Left colon (tissue), 2 donors: ENCODE data around the gene RABGGTA. TPM values are rescaled to one million over a fixed set of nuclear protein-coding genes. Genes with fewer than 3 reads are reported as not detected.
"Not testable (repeated sequence)": the region's sequence is repeated elsewhere in the genome, so short reads cannot be mapped to it uniquely, and the experiment has no call there.

Experiments used
- ATAC-seq: fragments of 200-7000 bp; cut with Tn5 transposase; one replicate; pipeline ENCODE4 v1.9.1; 2020; ENCODE audit warnings: mild to moderate bottlenecking, moderate library complexity
- DNase-seq, 2 donors: peaks; one replicate each; pipeline ENCODE4 v3.0.0-alpha.2; 2020
- intact Hi-C, 2 donors: fragments of 100-400 bp; cut with DNase I in 1 of 2; cut with micrococcal nuclease in 1 of 2; formaldehyde crosslinking; loops; one replicate each; pipeline versions ENCODE4 v1.11.2 to v1.14.0; 2022; cut with DNase I, micrococcal nuclease
- total RNA-seq, 2 donors: library from RNA; stranded (reverse); fragmentation: NEBNext Ultra II Directional; extraction: Animal tissue kit (Norgen Biotek cat#: 25700); gene quantifications; one replicate each; pipeline ENCODE4 v1.2.1, GENCODE V29; 2021
- donor health status: DM: no; HTN: no; CAD: no.
- donor health status: DM: yes; HTN: yes; CAD: no.

Gene RABGGTA
- total RNA-seq, 2 donors from 2014 or later: 35.0 to 41.8 TPM

- no peak for DNase-seq
- intact Hi-C loops: no loop called here
- ATAC-seq: no peak
Measured at GRCh38 chr14:24234095-24235005, 37.0 kb downstream of the RABGGTA start.

DNA sequence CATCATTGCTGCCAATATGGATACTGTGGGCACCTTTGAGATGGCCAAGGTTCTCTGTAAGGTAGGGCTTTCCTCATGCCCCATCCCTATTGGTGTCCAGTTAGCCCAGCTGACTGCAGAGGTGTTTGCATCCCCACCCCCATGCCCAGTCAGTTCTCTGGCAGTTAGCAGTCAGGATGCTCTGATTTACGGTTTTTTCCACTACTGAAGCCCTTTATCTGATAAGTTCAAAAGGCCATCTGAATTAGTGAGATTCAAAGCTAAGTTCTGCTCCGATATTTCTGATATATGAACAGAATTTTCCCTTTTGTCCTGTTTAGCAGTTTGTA, 37.9 kb downstream of the RABGGTA start:
- ATAC-seq (no peak), DNase-seq (peak in 1 of 2 donors; percentile 5)
- intact Hi-C loops: no loop called here

- DNase-seq (no peak), ATAC-seq (peak; percentile 42)
- intact Hi-C loops: no loop called here
Measured at GRCh38 chr14:24232645-24233537, 38.5 kb downstream of the RABGGTA start, which contains the start of gene GMPR2. Gene GMPR2, plus strand, starts transcription at chr14:24232929. Its CDS starts 325 bp downstream, at chr14:24233254.

GRCh38 chr14:24232121-24232644, 39.2 kb downstream of the RABGGTA start, which contains the start of gene NEDD8:
Gene NEDD8, minus strand, starts transcription at chr14:24232367. Its CDS starts 100 bp downstream, at chr14:24232267.
- intact Hi-C loops: no loop called here
- ATAC-seq: peak; percentile 86
- DNase-seq: peak; percentile 92 to 93

DNA sequence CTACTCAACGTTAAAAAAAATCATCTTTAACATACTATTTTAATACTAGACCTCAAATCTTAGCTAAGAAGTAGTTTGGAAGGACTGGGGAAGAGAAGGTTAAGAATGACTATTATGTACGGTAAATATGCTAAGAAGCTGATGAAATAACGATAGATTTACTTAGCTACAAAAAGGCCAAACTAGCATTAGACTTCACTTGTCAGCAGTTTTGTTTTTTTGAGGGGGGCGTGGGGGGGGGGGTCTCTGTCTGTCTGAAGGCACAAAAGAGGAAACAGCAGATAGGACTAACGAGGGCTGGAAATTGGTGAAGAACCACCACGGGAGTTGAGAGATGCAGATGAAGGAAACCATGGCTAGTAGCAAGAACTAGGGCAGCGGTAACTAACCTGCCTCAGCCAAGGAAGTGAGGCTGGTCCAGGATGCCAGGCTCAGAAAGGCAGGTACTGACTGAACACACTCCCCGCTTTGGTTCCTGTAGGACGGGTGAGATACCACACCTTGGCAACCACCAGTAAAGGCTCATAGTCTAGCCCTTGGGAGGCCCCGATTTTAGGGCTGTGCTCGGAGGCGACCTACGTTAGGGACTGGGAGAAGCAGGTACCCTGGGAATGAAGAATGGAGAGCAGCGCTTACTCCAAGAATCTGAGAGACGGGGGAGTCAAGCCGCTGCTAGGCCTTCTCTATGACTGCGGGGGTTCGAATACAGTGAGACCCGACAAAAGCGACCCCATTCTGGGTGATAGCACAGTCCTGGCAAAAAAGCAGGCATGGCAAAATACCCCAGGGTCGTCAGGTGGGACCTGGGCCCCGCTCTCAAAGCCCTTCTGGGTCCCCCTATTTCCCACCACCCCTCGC, 39.9 kb downstream of the RABGGTA start:
- ATAC-seq (peak; percentile 47), DNase-seq (no peak)
- intact Hi-C loops: no loop called here

GRCh38 chr14:24228902-24229301, 42.5 kb downstream of the RABGGTA start:
- intact Hi-C loops: no loop called here
- DNase-seq (no peak), ATAC-seq (no peak)

GRCh38 chr14:24226473-24226872, 44.9 kb downstream of the RABGGTA start:
- DNase-seq (no peak), ATAC-seq (no peak)
- intact Hi-C loops: no loop called here

GRCh38 chr14:24224618-24225071, 46.8 kb downstream of the RABGGTA start:
- ATAC-seq (no peak), DNase-seq (no peak)
- intact Hi-C loops: no loop called here

DNA sequence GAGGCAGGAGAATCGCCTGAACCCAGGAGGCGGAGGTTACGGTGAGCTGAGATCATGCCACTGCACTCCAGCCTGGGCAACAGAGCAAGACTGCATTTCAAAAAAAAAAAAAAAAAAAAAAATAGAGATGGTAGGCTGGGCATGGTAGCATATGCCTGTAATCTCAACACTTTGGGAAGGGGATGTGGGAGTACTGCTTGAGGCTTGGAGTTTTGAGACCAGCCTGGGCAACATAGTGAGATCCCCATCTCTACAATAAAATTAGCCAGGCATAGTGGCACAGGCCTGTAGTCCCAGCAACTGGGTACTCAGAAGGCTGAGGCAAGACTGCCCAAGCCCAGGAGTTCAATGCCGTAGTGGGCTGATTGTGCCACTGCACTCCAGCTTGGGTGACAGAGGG, 48.4 kb downstream of the RABGGTA start:
- DNase-seq, intact Hi-C loops, ATAC-seq: not testable (repeated sequence)

GRCh38 chr14:24219521-24219920, 51.9 kb downstream of the RABGGTA start:
- DNase-seq (no peak), ATAC-seq (no peak)
- intact Hi-C loops: no loop called here

DNA sequence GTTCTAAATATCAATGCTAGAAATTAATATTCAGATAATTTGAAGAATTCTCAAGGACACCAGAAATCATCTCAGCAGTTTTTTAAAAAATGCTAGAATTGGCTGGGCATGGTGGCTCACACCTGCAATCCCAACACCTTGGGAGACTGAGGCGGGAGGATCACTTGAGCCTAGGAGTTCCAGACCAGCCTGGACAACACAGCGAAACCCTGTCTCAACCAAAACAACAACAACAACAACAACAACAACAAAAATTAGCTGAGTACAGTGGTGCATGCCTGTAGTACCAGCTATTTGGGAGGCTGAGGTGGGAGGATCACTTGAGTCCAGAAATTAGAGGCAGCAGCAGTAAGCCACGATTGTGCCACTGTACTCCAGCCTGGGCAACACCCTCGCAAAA, 52.3 kb downstream of the RABGGTA start:
- ATAC-seq: no peak
- intact Hi-C loops: no loop called here
- DNase-seq: no peak

DNA sequence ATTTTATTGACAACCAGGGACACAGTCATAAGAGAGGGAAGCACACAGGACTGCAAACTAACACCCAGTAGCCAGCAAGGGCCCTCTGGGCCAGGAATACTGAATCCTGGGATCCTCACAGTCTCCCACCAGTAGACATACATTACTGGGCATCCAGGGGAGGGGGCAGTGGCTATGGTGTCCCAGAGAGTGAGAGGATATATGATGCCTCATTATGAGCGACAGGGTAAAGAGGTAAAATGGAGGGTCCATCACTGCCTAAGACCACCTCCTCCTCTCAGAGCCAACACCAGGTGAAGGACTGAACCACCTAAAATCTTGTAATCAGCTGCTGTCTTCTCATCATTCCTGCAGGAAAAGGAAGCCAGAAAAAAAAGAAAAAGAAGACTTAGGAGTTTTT, 54.5 kb downstream of the RABGGTA start:
- ATAC-seq, DNase-seq, intact Hi-C loops: not testable (repeated sequence)

GRCh38 chr14:24216345-24216699, 55.1 kb downstream of the RABGGTA start:
- no peak for ATAC-seq
- intact Hi-C loops: no loop called here
- DNase-seq: no peak

Other genes starting within 250 kb of the RABGGTA start
- 1 to 10 TPM; 1.1 to 3.4 TPM for gene CARMIL3, start 219.6 kb downstream of the RABGGTA start, total RNA-seq
- gene CPNE6, start 200.0 kb downstream of the RABGGTA start, total RNA-seq: under 1 TPM; 0.28 to 0.31 TPM
- 100 to 1,000 TPM; 150 to 223 TPM for gene PCK2, start 177.3 kb downstream of the RABGGTA start, total RNA-seq
- gene DCAF11, start 156.8 kb downstream of the RABGGTA start, total RNA-seq: 100 to 1,000 TPM; 101 to 107 TPM
- gene NRL, start 156.6 kb downstream of the RABGGTA start, total RNA-seq: 1 to 10 TPM; 1.2 to 1.5 TPM
- 1 to 10 TPM; 1.0 TPM for gene FITM1, start 140.9 kb downstream of the RABGGTA start, total RNA-seq
- 100 to 1,000 TPM; 196 to 249 TPM for gene PSME1, start 135.4 kb downstream of the RABGGTA start, total RNA-seq
- 10 to 100 TPM; 13.9 to 25.7 TPM for gene EMC9, start 130.0 kb downstream of the RABGGTA start, total RNA-seq
- 100 to 1,000 TPM; 140 to 240 TPM for gene PSME2, start 125.0 kb downstream of the RABGGTA start, total RNA-seq
- gene RNF31, start 124.1 kb downstream of the RABGGTA start, total RNA-seq: 10 to 100 TPM; 49.1 to 50.3 TPM
- 100 to 1,000 TPM in 1 of 2 donors, 10 to 100 TPM in 1; 53.7 to 105 TPM for gene IRF9, start 110.3 kb downstream of the RABGGTA start, total RNA-seq
- gene REC8, start 99.5 kb downstream of the RABGGTA start, total RNA-seq: 10 to 100 TPM in 1 of 2 donors, 1 to 10 TPM in 1; 6.9 to 21.0 TPM
- gene IPO4, start 82.8 kb downstream of the RABGGTA start, total RNA-seq: 10 to 100 TPM; 17.3 to 26.3 TPM
- gene TM9SF1, start 76.2 kb downstream of the RABGGTA start, total RNA-seq: 10 to 100 TPM; 49.2 to 52.7 TPM
- gene TSSK4, start 65.9 kb downstream of the RABGGTA start, total RNA-seq: under 1 TPM in 1 of 2 donors, not detected in 1; 0.47 TPM
- 10 to 100 TPM; 43.5 to 48.0 TPM for gene CHMP4A, start 58.1 kb downstream of the RABGGTA start, total RNA-seq
- gene MDP1, start 55.5 kb downstream of the RABGGTA start, total RNA-seq: 10 to 100 TPM; 11.8 to 13.8 TPM
- 100 to 1,000 TPM; 110 to 135 TPM for gene NEDD8, start 39.2 kb downstream of the RABGGTA start, total RNA-seq
- 10 to 100 TPM; 62.4 to 64.8 TPM for gene GMPR2, start 38.7 kb downstream of the RABGGTA start, total RNA-seq
- gene TINF2, start 29.0 kb downstream of the RABGGTA start, total RNA-seq: 10 to 100 TPM; 56.6 to 64.0 TPM
- gene TGM1, start 8.4 kb downstream of the RABGGTA start, total RNA-seq: 1 to 10 TPM; 2.3 to 2.9 TPM
- 10 to 100 TPM; 64.2 to 76.6 TPM for gene DHRS1, start 28.2 kb upstream of the RABGGTA start, total RNA-seq
- 10 to 100 TPM; 24.4 to 26.0 TPM for gene NOP9, start 28.3 kb upstream of the RABGGTA start, total RNA-seq
- 10 to 100 TPM; 10.7 to 16.6 TPM for gene CIDEB, start 36.4 kb upstream of the RABGGTA start, total RNA-seq
- 1 to 10 TPM; 2.9 to 4.2 TPM for gene LTB4R2, start 38.5 kb upstream of the RABGGTA start, total RNA-seq
- 1 to 10 TPM; 2.9 to 4.3 TPM for gene LTB4R, start 39.9 kb upstream of the RABGGTA start, total RNA-seq
- gene ADCY4, start 63.5 kb upstream of the RABGGTA start, total RNA-seq: 10 to 100 TPM; 10.1 to 16.4 TPM
- 10 to 100 TPM; 56.6 to 67.9 TPM for gene RIPK3, start 68.4 kb upstream of the RABGGTA start, total RNA-seq
- gene NFATC4, start 96.6 kb upstream of the RABGGTA start, total RNA-seq: 10 to 100 TPM; 12.8 to 17.4 TPM
- 10 to 100 TPM; 11.7 to 13.2 TPM for gene NYNRIN, start 127.4 kb upstream of the RABGGTA start, total RNA-seq
- gene CBLN3, start 158.1 kb upstream of the RABGGTA start, total RNA-seq: 1 to 10 TPM; 2.0 to 2.5 TPM
- 10 to 100 TPM; 70.8 to 97.3 TPM for gene KHNYN, start 158.4 kb upstream of the RABGGTA start, total RNA-seq
- gene SDR39U1, start 171.2 kb upstream of the RABGGTA start, total RNA-seq: 10 to 100 TPM; 34.4 to 40.8 TPM
- 1 to 10 TPM in 1 of 2 donors, not detected in 1; 4.4 TPM for gene CMA1, start 236.7 kb upstream of the RABGGTA start, total RNA-seq